WERI-Rb-1 (cell line): ENCODE results near the gene COL5A2.

ENCODE experiments used
- DNase-seq: peaks from one replicate; pipeline ENCODE4 v3.0.0-alpha.2; 2020
- H3K27ac ChIP-seq: fragments of 250-450 bp; sonication (Bioruptor Pico); 2 replicates; pipeline ENCODE4 v1.5.1; 2020; ENCODE audit warnings: mild to moderate bottlenecking, moderate library complexity
- H3K27me3 ChIP-seq: fragments of 250-450 bp; sonication (Bioruptor Pico); 2 replicates; pipeline ENCODE4 v1.5.1; 2021; ENCODE audit warnings: mild to moderate bottlenecking, low read depth, moderate library complexity; ENCODE audit not compliant: insufficient read depth, severe bottlenecking
- H3K36me3 ChIP-seq: fragments of 250-450 bp; sonication (Bioruptor Pico); 2 replicates; pipeline ENCODE4 v1.5.1; 2020; ENCODE audit warnings: mild to moderate bottlenecking, moderate library complexity
- H3K4me3 ChIP-seq: 2 replicates; pipeline ENCODE4 v1.5.1; 2011; ENCODE audit warnings: low read depth, mild to moderate bottlenecking, control low read depth, low read length
- H3K9me3 ChIP-seq: fragments of 250-450 bp; sonication (Bioruptor Pico); 2 replicates; pipeline ENCODE4 v1.5.1; 2021; ENCODE audit warnings: mild to moderate bottlenecking, moderate library complexity; ENCODE audit not compliant: severe bottlenecking
- TF ChIP-seq, protein P1 (sequence below): IDR thresholded peaks from 2 replicates; pipeline ENCODE4 v1.5.1; 2011; ENCODE audit warnings: low read depth, mild to moderate bottlenecking, control low read depth, inconsistent platforms, low read length

The COL5A2 gene

DNA sequence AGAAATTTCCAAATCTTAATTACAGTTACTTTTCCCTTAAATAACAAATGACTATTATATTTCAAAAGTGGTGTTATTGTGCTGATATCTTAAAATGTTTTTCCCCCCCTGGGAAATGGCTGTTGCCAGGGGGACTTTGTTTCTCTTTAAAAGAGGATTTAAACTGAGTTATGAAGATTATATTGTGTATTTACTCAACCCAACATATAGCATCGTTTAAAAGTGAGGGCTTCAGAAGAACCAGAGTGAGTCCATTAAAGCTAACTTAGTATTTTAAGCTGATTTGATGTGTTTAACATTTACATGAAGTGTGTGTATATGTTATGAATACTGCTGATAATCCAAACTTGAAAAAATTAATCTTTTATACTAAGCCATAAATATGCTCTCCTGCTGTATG lies 81.6 kb downstream of the COL5A2 start:
- Histone ChIP-seq H3K27ac (no peak overlapping the region), H3K9me3 (no peaks in the 10 kb centered on the region), H3K27me3 (no peaks in the 10 kb centered on the region), H3K36me3 (no peaks in the 10 kb centered on the region), H3K4me3 (no peak overlapping the region)
- no peak for DNase-seq
- TF ChIP-seq, protein P1, sequence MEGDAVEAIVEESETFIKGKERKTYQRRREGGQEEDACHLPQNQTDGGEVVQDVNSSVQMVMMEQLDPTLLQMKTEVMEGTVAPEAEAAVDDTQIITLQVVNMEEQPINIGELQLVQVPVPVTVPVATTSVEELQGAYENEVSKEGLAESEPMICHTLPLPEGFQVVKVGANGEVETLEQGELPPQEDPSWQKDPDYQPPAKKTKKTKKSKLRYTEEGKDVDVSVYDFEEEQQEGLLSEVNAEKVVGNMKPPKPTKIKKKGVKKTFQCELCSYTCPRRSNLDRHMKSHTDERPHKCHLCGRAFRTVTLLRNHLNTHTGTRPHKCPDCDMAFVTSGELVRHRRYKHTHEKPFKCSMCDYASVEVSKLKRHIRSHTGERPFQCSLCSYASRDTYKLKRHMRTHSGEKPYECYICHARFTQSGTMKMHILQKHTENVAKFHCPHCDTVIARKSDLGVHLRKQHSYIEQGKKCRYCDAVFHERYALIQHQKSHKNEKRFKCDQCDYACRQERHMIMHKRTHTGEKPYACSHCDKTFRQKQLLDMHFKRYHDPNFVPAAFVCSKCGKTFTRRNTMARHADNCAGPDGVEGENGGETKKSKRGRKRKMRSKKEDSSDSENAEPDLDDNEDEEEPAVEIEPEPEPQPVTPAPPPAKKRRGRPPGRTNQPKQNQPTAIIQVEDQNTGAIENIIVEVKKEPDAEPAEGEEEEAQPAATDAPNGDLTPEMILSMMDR, result no peak

DNA sequence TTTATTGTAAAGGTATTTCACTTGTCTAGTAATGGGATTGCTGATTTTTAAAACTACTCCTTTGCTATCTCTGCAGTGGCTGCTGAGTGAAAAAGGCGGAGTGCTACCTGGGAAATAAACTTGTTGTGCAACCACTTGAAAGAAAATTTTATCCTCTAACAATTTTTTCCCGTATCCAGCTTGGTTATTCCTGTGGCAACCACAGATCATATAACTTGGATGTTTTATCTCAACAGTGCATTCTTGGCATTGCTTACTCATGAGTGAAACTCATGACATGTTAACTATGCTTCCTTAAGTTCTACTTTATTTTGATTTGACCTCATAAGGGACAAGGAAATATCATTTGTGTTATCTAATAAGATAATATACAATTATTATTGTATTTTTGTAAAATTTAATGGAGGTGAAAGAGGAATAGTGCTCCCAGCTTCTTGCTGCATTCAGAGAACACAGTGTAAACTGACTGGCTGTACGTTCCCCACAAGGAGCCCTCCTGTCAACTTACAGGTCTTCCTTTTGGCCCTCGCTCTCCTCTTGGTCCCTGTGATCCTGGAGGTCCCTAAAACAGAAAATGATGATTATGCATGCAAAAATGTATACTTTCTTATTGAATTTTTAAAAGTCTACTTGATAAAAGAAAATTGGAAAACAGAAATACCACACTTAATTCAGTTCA lies 82.7 kb downstream of the COL5A2 start:
- TF ChIP-seq, protein P1, result no peak
- no peak for DNase-seq

DNA sequence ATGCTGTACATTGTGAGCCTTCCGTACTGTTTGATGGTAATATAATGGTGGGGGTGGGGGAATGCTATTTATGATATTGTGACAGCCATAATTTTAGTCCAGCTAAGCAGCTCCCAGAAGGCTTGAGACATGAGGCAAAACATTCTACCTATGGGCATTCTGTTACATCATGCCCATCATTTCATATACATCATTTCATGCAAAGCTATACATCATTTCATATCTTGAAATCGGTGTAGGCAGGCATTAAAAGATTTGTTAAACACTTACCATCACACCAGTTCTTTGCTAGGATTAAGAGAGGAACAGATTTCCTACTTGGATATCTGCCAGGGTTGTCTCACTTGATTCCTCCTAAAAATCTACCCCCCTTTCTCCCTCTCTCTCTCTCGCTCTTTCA lies 84.5 kb downstream of the COL5A2 start:
- no peaks in the 10 kb centered on the region for H3K9me3 ChIP-seq
- no peaks in the 10 kb centered on the region for H3K36me3 ChIP-seq
- H3K27ac ChIP-seq, result no peak overlapping the region
- TF ChIP-seq, protein P1, result no peak
- no peak overlapping the region for H3K4me3 ChIP-seq
- no peak for DNase-seq
- H3K27me3 ChIP-seq, result no peaks in the 10 kb centered on the region

More for the DNA sequence above, 82.7 kb downstream of the COL5A2 start:
- H3K27ac ChIP-seq, result no peak overlapping the region
- no peaks in the 10 kb centered on the region for H3K27me3 ChIP-seq
- no peaks in the 10 kb centered on the region for H3K36me3 ChIP-seq
- H3K4me3 ChIP-seq, result no peak overlapping the region
- no peaks in the 10 kb centered on the region for H3K9me3 ChIP-seq

DNA sequence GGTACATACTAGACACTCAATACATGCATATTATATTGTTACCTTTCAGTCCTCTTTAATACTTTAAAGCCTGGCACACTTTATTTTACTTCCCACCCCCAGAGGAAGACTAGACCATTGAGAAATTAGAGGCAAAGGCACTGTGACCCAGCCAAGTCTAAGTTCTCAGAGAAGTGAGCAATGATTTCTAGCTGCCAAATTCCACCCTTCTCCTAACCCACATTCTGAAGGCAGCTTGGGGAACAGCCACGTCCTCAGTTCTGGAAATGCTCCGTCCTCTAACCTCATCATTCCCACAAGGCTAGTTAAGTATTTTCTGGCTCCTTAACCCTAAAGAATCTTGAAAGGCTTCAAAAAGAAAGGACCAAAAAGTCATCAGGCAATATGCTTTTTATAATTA lies 86.6 kb downstream of the COL5A2 start:
- Histone ChIP-seq H3K9me3 (no peaks in the 10 kb centered on the region), H3K27ac (no peak overlapping the region), H3K27me3 (no peaks in the 10 kb centered on the region), H3K36me3 (no peaks in the 10 kb centered on the region), H3K4me3 (no peak overlapping the region)
- TF ChIP-seq, protein P1, result no peak
- no peak for DNase-seq

DNA sequence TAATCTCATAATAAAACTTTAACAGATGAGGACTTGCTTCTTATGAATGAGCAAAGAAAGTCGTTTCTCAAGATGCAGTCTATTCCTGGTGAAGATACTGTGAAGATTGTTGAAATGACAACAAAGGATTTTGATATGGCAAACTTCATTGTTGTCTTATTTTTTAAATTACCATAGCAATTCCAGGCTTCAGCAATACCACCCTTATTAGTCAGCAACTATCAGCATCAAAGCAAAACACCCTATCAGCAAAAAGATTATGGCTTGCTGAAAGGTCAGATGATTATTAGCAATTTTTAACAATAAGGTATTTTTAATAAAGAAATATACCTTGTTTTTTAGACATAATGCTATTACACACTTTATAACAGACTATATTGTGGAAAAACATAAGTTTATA lies 88.3 kb downstream of the COL5A2 start:
- Histone ChIP-seq H3K36me3 (no peaks in the 10 kb centered on the region), H3K4me3 (no peak overlapping the region), H3K27me3 (no peaks in the 10 kb centered on the region), H3K9me3 (no peaks in the 10 kb centered on the region), H3K27ac (no peak overlapping the region)
- no peak for DNase-seq
- TF ChIP-seq, protein P1, result no peak
